ENCODE measurements around the gene DRG1. TPM values are rescaled to one million over a fixed set of nuclear protein-coding genes. Genes with fewer than 3 reads are reported as not detected.

The DRG1 gene
- total and polyA plus RNA-seq, 8 donors, result 36.3 to 79.8 (median 69.3) TPM

DNA sequence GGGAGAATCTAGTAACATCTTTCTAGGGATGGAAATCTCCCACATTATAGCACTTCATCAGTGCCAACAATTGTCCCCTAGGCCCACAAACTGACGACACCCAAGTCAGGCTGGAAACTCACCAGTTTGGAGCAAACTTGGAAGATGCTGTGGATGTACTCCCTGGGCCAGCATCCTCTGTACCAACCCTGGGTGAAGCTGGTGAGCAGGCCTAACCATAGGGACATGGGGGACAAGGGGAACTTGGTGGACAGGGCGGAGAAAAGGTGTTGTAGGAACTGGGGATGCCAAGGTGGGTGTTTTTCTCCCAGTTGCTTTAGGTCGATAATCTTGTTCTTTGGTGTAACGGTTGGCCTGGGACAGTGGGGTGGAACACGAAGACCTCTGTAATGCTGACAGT, 42.2 kb downstream of the DRG1 start:
- ATAC-seq, result no peak
- H3K4me3 ChIP-seq, result no peak overlapping the region
- H3K36me3 ChIP-seq, result peaks cover 0 to 99% of the 10 kb centered on the region in 2 donors
- no peak overlapping the region for H3K27ac ChIP-seq
- H3K27me3 ChIP-seq, result no peaks in the 10 kb centered on the region
- no peaks in the 10 kb centered on the region for H3K9me3 ChIP-seq
- DNase-seq, result no peak
- intact Hi-C loops (cut with DNase I), result no loop called here
- no peaks in the 10 kb centered on the region for H3K4me1 ChIP-seq
- no peak for TF ChIP-seq CTCF (IDR thresholded peaks at IDR 0.05)

DNA sequence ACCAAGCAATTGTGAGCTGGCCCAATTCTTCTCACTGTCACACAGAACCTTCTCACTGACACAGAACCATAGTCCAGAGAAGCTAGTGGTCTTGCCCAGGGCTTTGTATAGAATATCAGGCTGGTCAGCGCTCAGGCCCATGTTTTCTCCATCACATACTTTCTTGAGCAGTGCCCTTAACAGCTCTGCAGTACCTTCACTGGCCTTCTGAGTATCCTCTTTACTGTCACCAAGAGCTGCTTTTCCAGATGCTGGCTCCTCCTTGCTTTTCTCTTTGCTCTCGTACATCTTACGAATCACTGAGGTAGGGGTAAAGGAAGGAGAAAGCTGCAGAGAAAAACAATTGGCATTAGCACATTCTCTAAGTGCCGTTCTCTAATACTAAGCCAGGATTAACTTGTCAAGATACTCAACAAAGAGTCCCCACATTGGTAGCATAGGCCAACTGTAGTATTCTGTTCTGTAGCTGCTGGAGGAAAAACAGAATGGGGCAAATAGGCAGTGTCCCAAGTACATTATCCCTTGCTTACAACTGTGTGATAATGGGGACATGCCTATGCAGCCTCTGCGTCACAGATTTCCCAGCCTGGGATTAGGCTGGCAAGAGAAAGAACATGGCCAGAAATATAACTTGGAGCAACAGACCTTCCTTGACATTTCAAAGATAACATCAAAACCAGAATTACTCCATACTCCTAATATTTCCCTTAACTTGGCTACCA, 43.5 kb downstream of the DRG1 start:
- intact Hi-C loops (cut with DNase I), result no loop called here
- Histone ChIP-seq H3K4me1 (no peaks in the 10 kb centered on the region), H3K36me3 (peaks cover 0 to 99% of the 10 kb centered on the region in 2 donors), H3K4me3 (no peak overlapping the region), H3K27me3 (no peaks in the 10 kb centered on the region), H3K27ac (no peak overlapping the region), H3K9me3 (no peaks in the 10 kb centered on the region)
- TF ChIP-seq CTCF (IDR thresholded peaks at IDR 0.05), result no peak
- DNase-seq (no peak), ATAC-seq (no peak)

GRCh38 chr22:31443516-31443915, 44.1 kb downstream of the DRG1 start:
- ATAC-seq (no peak), DNase-seq (no peak)
- Histone ChIP-seq H3K27ac (no peak overlapping the region), H3K27me3 (no peaks in the 10 kb centered on the region), H3K36me3 (peaks cover 0 to 99% of the 10 kb centered on the region in 2 donors), H3K4me1 (no peaks in the 10 kb centered on the region), H3K4me3 (no peak overlapping the region), H3K9me3 (no peaks in the 10 kb centered on the region)
- intact Hi-C loops (cut with DNase I), result no loop called here
- TF ChIP-seq CTCF (IDR thresholded peaks at IDR 0.05), result no peak

GRCh38 chr22:31445642-31446041, 46.2 kb downstream of the DRG1 start:
- Histone ChIP-seq H3K27ac (no peak overlapping the region), H3K4me1 (no peaks in the 10 kb centered on the region), H3K4me3 (no peak overlapping the region), H3K36me3 (peaks cover 0 to 94% of the 10 kb centered on the region in 2 donors), H3K27me3 (no peaks in the 10 kb centered on the region), H3K9me3 (no peaks in the 10 kb centered on the region)
- DNase-seq (no peak), ATAC-seq (no peak)
- no peak for TF ChIP-seq CTCF (IDR thresholded peaks at IDR 0.05)
- intact Hi-C loops (cut with DNase I), result no loop called here

DNA sequence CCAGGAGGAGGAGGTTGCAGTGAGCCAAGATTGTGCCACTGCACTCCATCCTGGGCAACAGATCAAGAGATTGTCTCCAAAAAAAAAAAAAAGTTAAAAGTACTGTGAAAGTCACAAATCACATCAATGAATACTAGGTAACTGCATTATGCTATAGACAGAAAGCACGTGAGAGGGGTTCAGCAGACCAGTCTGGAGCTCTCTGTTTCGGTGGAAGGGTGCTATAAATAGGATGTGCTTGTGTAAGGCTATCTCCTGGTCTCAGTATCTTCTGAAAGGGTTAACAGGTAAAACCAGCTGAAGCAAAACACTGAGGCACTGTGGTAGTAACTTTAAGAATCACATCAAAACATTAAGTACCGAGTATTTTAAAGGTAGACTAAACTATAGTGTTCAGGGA, 46.8 kb downstream of the DRG1 start:
- Histone ChIP-seq H3K36me3 (peaks cover 0 to 88% of the 10 kb centered on the region in 2 donors), H3K27me3 (no peaks in the 10 kb centered on the region), H3K9me3 (no peaks in the 10 kb centered on the region), H3K4me1 (no peaks in the 10 kb centered on the region), H3K4me3 (no peak overlapping the region), H3K27ac (no peak overlapping the region)
- intact Hi-C loops (cut with DNase I), result no loop called here
- DNase-seq (no peak), ATAC-seq (no peak)
- TF ChIP-seq CTCF (IDR thresholded peaks at IDR 0.05), result no peak

All from left lung (tissue), 10 donors.